Measurements from ENCODE around the gene KCTD13. TPM values are rescaled to one million over a fixed set of nuclear protein-coding genes. Genes with fewer than 3 reads are reported as not detected.
"Not testable (repeated sequence)": the region's sequence is repeated elsewhere in the genome, so short reads cannot be mapped to it uniquely, and the experiment has no call there.

Gene KCTD13
- total RNA-seq, 2 experiments from 2014 or later = 49.7 to 50.0 TPM

DNA sequence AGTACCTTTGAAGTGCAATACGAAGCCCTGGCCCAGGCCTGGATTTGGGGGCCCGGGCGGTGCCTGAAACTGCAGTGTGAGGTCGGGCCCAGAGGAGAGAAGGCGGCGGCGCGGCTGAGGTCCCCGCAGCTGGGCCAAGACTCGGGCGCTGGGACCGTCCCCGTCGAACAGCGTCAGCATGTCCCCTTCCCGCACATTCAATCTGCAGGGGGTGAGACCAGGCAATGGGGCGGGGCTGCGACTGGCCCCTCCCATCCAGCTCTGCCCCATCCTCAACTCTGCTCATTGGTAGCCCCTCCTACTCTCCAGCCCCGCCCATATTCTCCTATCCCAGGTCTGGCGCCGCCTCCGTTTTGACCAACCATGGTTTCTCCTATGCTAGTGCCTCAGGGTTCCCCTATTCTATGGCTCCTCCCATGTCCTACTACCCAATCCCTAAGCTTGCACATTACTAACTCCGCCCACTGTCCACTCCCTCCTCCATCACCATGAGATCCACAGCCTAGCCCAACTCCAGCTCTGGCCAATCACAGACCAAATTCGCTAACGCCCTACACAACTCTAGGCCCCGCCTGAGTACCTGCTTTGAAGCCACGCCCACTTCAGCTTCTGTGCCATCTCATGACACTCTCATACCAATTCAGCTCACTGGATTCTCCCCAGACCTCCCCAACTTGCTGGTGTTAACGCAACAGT is 48.6 kb downstream of the KCTD13 start:
- Mint-ChIP-seq H3K4me1 (peaks cover 11% of the 10 kb centered on the region), H3K4me3 (peak overlapping the region; percentile 64), H3K27ac (no peak overlapping the region), H3K36me3 (no peaks in the 10 kb centered on the region), H3K9me3 (no peaks in the 10 kb centered on the region), H3K27me3 (peaks cover 28% of the 10 kb centered on the region)
- POLR2A ChIA-PET = interaction anchor here (0.6 to 1.0 kb wide), 4 partner anchors 12 to 200 kb away, joined by 3 to 4 read pairs (median 4); partner anchors contain the start of gene KCTD13
- ATAC-seq (ENCODE audit: low read depth) (peak; percentile 60), DNase-seq (peak; percentile 48)

DNA sequence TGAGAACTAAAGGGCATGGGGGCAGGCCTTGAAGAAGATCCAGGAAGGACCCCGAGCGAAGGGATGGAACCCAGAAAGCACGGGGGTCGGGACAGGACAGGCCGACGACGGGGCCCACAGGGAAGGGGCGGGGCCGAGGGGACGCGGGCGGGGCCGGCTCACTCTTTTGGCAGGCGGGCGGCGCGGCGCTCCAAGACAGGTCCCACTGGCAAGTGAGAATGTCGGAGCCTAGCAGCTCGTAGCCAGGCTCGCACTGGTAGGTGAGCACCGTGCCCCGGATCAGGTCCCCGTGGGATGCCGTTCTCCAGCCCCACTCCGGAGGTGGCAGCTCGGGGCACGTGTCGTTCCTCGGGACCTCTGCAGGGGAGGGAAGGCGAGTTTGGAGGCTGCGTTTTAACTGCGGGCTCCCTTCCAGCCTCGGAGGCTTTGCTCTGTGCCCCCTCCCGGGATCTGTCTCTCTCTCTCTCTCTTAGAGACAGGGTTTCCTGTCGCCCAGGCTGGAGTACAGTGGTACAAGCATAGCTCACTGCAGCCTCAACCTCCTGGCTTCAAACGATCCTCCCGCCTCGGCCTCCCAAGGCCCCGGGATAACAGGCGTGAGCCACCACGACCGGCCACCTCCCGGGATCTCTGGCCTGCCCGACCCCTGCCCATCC is 49.3 kb downstream of the KCTD13 start:
- H3K4me1 Mint-ChIP-seq = peaks cover 11% of the 10 kb centered on the region
- peak overlapping the region; percentile 64 for H3K4me3 Mint-ChIP-seq
- H3K27me3 Mint-ChIP-seq = peaks cover 28% of the 10 kb centered on the region
- DNase-seq = peak; percentile 53
- H3K9me3 Mint-ChIP-seq = no peaks in the 10 kb centered on the region
- H3K36me3 Mint-ChIP-seq = no peaks in the 10 kb centered on the region
- POLR2A ChIA-PET = interaction anchor here (0.9 kb wide), 1 partner anchor 129 kb away, joined by 3 read pairs; no protein-coding TSS in a partner anchor
- peak; percentile 51 for ATAC-seq (ENCODE audit: low read depth)
- no peak overlapping the region for H3K27ac Mint-ChIP-seq

DNA sequence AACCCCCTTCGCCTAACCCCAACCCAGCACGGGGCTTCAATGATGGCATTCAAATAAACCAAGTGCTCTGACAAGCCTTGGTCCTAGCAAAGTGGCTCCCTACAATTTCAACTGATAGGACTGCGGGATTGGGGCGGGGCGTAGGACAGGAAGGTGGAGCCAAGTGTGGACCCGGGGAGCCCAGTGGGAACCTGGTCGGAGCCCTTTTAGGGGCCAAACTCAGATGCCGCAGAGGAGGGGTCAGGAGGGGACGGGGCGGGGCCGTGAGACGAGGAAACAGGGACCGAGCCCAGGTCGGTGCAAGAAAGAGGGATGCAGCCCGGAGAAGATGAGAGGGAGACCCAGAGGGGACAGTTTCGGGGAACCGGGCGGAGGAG is 49.8 kb downstream of the KCTD13 start:
- no peaks in the 10 kb centered on the region for H3K36me3 Mint-ChIP-seq
- ATAC-seq (ENCODE audit: low read depth) = no peak
- H3K27me3 Mint-ChIP-seq = peaks cover 28% of the 10 kb centered on the region
- peak overlapping the region; percentile 64 for H3K4me3 Mint-ChIP-seq
- DNase-seq = no peak
- H3K9me3 Mint-ChIP-seq = no peaks in the 10 kb centered on the region
- POLR2A ChIA-PET = no interaction called here
- peaks cover 11% of the 10 kb centered on the region for H3K4me1 Mint-ChIP-seq
- no peak overlapping the region for H3K27ac Mint-ChIP-seq

DNA sequence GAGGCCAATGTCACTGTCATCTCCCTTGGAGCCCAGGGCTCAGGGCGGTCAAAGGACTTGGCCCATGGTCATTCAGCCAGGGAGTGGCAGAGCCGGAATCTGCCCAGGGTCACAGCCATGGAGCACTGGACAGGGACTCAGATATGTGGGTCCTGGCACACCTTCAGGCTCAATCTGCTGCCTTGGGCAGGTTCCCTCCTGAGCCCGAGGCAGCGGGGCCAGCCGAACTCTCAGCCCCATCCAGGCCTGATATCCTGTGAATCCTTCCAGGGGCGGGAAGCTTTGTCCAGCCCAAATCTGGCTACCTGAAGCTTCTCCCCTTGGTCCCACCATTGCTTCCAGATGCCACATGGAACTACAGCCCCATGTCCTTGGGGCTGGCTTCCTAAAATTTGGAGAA is 50.8 kb downstream of the KCTD13 start:
- Mint-ChIP-seq H3K27me3 (peaks cover 25% of the 10 kb centered on the region), H3K4me3 (no peak overlapping the region), H3K36me3 (no peaks in the 10 kb centered on the region), H3K27ac (no peak overlapping the region), H3K4me1 (peaks cover 11% of the 10 kb centered on the region), H3K9me3 (no peaks in the 10 kb centered on the region)
- DNase-seq (no peak), ATAC-seq (ENCODE audit: low read depth) (no peak)
- POLR2A ChIA-PET = no interaction called here

DNA sequence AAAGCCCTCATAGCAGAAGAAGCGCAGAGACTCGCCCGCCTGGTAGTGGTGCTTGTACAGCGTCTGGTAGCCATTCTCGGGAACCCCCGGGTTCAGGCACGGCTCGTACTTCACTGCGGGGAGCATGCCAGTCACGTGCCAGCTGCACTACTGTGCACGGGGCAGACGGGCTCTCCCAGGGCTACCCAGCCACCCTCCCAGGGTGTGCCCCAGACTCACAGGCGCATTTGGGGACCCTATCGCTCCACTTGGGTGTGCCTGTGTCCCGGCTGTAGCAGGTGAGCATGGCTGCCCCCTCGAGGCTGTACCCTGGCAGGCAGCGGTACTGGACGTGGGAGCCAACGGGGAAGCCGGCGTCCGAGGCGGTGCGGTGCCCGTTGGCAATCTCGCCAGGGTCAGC is 52.7 kb downstream of the KCTD13 start:
- H3K4me1 Mint-ChIP-seq = peaks cover 11% of the 10 kb centered on the region
- POLR2A ChIA-PET = interaction anchor here (0.5 kb wide), 1 partner anchor 15 kb away, joined by 4 read pairs; no protein-coding TSS in a partner anchor
- no peak overlapping the region for H3K27ac Mint-ChIP-seq
- H3K4me3 Mint-ChIP-seq = no peak overlapping the region
- peaks cover 23% of the 10 kb centered on the region for H3K27me3 Mint-ChIP-seq
- no peaks in the 10 kb centered on the region for H3K36me3 Mint-ChIP-seq
- ATAC-seq (ENCODE audit: low read depth) (no peak), DNase-seq (no peak)
- H3K9me3 Mint-ChIP-seq = no peaks in the 10 kb centered on the region

DNA sequence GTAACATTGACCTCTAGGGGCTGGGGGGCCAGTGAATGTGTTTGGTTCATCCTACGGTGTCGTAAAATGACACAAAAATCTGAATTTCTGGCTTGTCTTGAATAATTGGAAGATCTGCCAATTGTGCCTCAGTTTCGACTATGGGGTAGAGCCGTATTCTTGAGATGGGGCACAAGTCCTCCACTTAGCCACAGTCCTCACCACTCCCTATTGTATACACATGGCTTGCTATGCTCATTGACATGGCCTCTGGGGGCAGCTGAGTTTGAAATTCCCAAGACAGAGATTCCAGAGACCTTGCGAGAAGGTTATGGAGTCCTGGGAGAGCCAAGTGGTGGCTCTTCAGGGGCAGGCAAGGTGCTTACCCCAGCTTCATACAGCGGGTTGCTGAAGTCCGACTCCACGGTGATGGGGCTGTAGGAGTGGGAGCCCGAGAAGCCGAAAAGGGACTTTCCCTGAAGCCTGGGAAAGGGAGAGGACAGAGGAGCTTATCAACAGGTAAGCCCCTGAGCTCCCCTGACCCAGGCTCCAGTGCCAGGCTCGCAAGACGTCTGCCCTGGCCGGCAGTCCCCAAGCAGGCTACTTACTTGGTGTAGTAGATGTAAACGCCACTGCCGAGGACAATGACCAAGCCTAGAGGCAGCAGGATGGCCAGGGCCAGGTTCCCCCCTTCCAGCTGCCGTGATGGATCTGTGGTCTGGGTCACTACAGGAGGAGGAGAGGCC is 54.0 kb downstream of the KCTD13 start:
- ATAC-seq (ENCODE audit: low read depth) (no peak), DNase-seq (no peak)
- peaks cover 8% of the 10 kb centered on the region for H3K4me1 Mint-ChIP-seq
- H3K9me3 Mint-ChIP-seq = no peaks in the 10 kb centered on the region
- H3K36me3 Mint-ChIP-seq = no peaks in the 10 kb centered on the region
- POLR2A ChIA-PET = interaction anchor here (0.6 kb wide), 1 partner anchor 95 kb away, joined by 3 read pairs; no protein-coding TSS in a partner anchor
- no peak overlapping the region for H3K4me3 Mint-ChIP-seq
- no peak overlapping the region for H3K27ac Mint-ChIP-seq
- peaks cover 14% of the 10 kb centered on the region for H3K27me3 Mint-ChIP-seq

DNA sequence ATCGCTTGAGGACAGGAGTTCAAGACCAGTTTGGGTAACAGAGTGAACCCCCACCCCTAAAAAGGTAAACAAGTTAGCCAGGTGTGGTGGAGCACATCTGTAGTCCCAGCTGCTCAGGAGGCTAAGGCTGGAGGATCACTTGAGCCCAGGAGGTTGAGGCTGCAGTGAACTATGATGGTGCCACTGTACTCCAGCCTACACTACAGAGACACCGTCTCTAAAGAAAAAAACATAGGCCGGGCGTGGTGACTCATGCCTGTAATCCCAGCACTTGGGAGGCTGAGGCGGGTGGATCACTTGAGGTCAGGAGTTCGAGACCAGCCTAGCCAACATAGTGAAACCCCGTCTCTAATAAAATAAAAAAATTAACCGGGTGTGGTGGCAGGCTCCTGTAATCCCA is 57.0 kb downstream of the KCTD13 start:
- POLR2A ChIA-PET = interaction anchor here (0.6 kb wide), 1 partner anchor 47 kb away, joined by 4 read pairs; no protein-coding TSS in a partner anchor

DNA sequence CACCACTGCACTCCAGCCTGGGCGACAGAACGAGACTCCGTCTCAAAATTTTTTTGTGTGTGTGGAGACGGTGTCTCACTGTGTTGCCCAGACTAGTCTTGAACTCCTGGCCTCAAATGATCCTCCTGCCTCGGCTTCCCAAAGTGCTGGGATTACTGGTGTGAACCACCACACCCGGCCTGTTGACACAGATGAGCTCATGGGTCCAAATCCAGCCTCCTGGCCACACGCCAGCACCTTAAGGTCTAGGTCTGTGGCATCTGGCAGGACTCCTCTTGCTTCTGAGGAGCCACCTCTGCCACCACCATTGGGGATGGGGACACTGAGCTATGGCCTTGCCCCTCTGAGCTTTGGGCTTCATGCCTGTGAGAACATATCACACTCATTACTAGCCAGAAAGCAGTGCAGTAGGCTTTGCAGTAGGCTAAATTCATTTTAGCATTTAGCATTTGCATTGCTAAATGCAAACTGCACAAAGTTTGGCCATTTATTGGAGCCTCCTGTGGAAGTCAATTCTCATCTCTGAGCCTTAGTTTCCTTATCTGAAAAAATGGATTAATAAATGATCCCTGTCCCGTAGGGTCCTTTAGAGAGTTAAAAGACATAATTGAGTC is 57.5 kb downstream of the KCTD13 start:
- ATAC-seq (ENCODE audit: low read depth) (no peak), DNase-seq (no peak)
- peaks cover 4% of the 10 kb centered on the region for H3K4me1 Mint-ChIP-seq
- H3K36me3 Mint-ChIP-seq = no peaks in the 10 kb centered on the region
- no peaks in the 10 kb centered on the region for H3K27me3 Mint-ChIP-seq
- POLR2A ChIA-PET = interaction anchor here (0.6 kb wide), 1 partner anchor 46 kb away, joined by 4 read pairs; no protein-coding TSS in a partner anchor
- no peaks in the 10 kb centered on the region for H3K9me3 Mint-ChIP-seq
- H3K27ac Mint-ChIP-seq = no peak overlapping the region
- H3K4me3 Mint-ChIP-seq = no peak overlapping the region

More for the DNA sequence above, 57.0 kb downstream of the KCTD13 start:
- H3K36me3 Mint-ChIP-seq; ATAC-seq (ENCODE audit: low read depth); DNase-seq; H3K27me3 Mint-ChIP-seq; H3K4me3 Mint-ChIP-seq; H3K9me3 Mint-ChIP-seq; H3K27ac Mint-ChIP-seq; H3K4me1 Mint-ChIP-seq: not testable (repeated sequence)

DNA sequence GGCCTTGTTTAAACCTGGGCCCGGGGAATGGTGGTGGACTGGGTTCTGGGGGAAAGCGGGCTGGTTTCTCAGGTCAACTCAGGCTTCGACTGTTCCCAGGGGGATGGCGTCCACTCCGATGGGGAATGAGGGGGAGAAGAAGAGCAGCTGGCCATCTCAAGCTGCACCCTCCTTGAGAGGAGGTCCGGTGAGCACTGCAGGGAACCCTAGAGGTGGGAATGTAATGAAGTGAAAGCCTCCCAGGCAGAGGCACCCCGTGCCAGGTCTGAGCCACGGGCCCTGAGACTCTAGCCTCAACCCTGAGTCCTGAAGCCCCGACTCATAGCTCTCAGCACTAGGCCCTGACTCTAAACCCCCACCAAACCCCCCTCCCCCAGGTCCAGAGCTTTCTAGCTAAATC is 61.8 kb downstream of the KCTD13 start:
- ATAC-seq (ENCODE audit: low read depth) (no peak), DNase-seq (no peak)
- POLR2A ChIA-PET = interaction anchor here (0.6 to 1.7 kb wide), 3 partner anchors 44 to 751 kb away, joined by 4 to 10 read pairs (median 4); partner anchors contain the start of genes KCTD13 and MVP
- Mint-ChIP-seq H3K27ac (no peak overlapping the region), H3K4me3 (no peak overlapping the region), H3K27me3 (no peaks in the 10 kb centered on the region), H3K4me1 (peaks cover 13% of the 10 kb centered on the region), H3K9me3 (no peaks in the 10 kb centered on the region), H3K36me3 (peaks cover 8% of the 10 kb centered on the region)

DNA sequence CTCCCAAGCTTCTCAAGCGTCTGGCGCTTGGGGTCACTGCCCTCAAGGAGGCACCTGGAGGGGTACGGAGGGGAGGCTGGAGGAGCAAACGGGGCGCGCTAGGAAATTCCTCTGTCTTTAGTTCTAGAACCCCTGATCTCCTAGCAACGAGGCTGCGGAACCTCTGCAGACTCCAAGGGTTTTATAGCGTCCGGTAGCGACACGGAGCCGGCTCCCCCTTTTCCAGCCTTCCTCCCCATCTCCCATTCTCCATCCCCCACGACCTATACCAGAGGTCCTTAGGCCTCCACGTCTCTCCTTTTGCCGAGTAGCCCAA is 62.4 kb downstream of the KCTD13 start:
- peak overlapping the region; percentile 96 for H3K4me3 Mint-ChIP-seq

DNA sequence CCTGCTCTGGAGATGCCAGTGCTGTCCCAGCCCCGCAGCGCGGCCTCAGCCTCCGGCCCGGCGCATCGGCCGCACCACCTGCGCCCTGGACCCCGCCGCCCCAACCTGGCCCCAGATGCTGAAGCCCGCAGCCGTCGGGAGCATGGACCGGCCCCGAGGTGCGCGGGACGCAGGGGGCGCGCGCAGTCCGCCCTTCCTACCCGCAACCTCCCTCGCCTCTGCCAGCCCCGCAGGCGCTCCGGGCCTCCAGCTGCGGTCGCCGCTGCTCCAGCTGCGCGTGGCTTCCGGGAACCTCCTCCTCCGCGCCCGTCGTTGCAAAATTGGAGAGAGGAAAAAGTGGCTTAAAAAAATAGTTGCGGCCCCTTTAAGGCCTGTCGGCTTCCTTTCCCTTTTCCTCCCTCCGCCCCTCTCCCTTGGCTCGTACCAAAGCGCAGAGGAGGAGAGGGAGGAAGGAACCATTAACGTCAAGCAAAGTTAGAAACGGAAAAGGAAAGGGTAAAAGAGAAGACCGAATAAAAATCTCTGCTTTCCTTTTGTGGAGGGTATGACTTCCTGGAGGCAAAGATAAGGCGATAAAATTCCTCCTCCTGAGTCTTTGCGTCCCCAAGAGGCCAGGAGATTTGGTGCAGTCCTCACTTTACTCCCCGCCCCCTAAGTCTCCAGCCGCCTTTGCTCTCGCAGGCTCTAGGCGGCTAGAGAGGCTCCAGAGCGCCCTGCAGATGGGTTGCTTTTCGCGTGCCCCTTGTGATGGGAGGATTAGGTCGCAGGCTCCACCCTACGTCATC is 63.0 kb downstream of the KCTD13 start, which contains the start of gene CDIPT:
Gene CDIPT, minus strand, starts transcription at position 343 of the 785 bp plus-strand sequence. CDS start 369 bp downstream, outside the sequence.
- peak; percentile 97 for ATAC-seq (ENCODE audit: low read depth)
- peak within 1 kb of the TSS; percentile 100 for H3K27ac Mint-ChIP-seq
- peak within 1 kb of the TSS; percentile 96 for H3K4me3 Mint-ChIP-seq
- no peaks in the 10 kb centered on the region for H3K9me3 Mint-ChIP-seq
- DNase-seq = peak; percentile 86
- peaks cover 13% of the 10 kb centered on the region for H3K4me1 Mint-ChIP-seq
- peaks cover 12% of the 10 kb centered on the region for H3K36me3 Mint-ChIP-seq
- no peaks in the 10 kb centered on the region for H3K27me3 Mint-ChIP-seq
- POLR2A ChIA-PET = interaction anchor here (0.6 to 1.7 kb wide), 4 partner anchors 43 to 98 kb away, joined by 3 to 10 read pairs (median 4); partner anchors contain the start of genes KCTD13, MVP and TMEM219

More for the DNA sequence above, 62.4 kb downstream of the KCTD13 start:
- no peak for DNase-seq
- H3K27ac Mint-ChIP-seq = peak overlapping the region; percentile 100
- peaks cover 13% of the 10 kb centered on the region for H3K4me1 Mint-ChIP-seq
- POLR2A ChIA-PET = interaction anchor here (0.6 to 1.7 kb wide), 4 partner anchors 43 to 98 kb away, joined by 3 to 10 read pairs (median 4); partner anchors contain the start of genes KCTD13, MVP and TMEM219
- peaks cover 9% of the 10 kb centered on the region for H3K36me3 Mint-ChIP-seq
- ATAC-seq (ENCODE audit: low read depth) = no peak
- H3K27me3 Mint-ChIP-seq = no peaks in the 10 kb centered on the region
- no peaks in the 10 kb centered on the region for H3K9me3 Mint-ChIP-seq

DNA sequence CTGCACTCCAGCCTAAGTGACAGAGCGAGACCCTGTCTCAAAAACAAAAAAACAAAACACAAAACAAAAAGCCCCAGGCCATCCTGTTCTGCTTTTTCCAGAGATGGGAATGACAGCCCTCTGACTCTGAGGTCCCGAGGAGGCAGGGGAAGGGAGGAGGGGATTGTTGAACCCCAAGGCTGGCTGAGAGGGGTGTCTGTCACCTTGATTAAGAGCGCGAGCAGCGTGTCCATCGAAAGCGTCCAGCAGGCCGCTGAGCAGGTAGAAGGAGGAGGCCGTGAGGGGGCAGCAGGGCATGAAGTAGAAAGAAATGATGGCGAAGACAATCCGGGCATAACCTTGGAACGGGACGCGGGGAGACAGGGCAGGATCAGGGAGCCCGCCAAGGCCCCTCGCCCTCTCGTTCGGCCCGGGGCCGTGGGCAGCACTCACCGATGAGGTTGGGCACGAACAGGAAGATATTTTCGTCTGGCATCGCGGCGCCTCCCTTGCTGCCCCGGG is 63.6 kb downstream of the KCTD13 start:
- POLR2A ChIA-PET = interaction anchor here (1.5 kb wide), 1 partner anchor 55 kb away, joined by 4 read pairs; no protein-coding TSS in a partner anchor
- Mint-ChIP-seq H3K36me3 (peaks cover 13% of the 10 kb centered on the region), H3K4me1 (peaks cover 11% of the 10 kb centered on the region), H3K27me3 (no peaks in the 10 kb centered on the region), H3K27ac (peak overlapping the region; percentile 93), H3K4me3 (peak overlapping the region; percentile 96), H3K9me3 (no peaks in the 10 kb centered on the region)
- DNase-seq = no peak
- no peak for ATAC-seq (ENCODE audit: low read depth)
